NCI-H524 treated with DMSO at 0.1 percent for 48 hours (cell line): Measurements from ENCODE around the gene TBC1D12.
"Not testable (repeated sequence)": the region's sequence is repeated elsewhere in the genome, so short reads cannot be mapped to it uniquely, and the experiment has no call there.

Experiments
- DNase-seq: peaks from one replicate; lab custom pipeline; 2025; lab: John Stamatoyannopoulos, UW

Gene TBC1D12

DNA sequence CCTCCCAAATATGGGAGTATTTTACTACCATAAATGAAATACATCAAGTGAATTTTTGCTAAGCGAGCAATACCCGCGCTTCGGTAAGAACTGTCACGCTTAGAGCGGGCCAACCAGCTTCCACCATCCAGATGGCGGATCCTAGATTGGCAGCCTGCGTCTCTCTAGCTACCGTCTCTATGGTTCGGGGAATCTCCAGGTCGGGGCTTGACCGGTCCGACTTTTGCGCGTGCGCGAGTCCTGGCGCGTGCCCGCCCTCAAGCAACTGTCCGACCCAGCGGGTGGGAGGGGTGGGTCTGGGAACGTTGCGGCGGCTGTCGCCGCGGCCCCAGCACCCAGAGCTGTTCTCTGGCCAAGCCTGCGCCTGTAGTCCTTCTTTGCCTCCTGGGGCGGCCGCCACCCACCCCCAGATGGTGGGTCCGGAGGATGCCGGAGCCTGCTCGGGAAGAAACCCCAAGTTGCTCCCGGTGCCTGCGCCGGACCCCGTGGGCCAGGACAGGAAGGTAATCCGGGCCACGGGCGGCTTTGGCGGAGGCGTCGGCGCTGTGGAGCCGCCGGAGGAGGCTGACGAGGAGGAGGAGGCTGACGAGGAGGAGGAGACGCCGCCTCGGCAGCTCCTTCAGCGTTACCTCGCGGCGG, at the start of gene TBC1D12:
Gene TBC1D12, plus strand, starts transcription at position 338 of the 639 bp plus-strand sequence. Its CDS starts 73 bp downstream, at position 411.
- DNase-seq = peak; percentile 21

DNA sequence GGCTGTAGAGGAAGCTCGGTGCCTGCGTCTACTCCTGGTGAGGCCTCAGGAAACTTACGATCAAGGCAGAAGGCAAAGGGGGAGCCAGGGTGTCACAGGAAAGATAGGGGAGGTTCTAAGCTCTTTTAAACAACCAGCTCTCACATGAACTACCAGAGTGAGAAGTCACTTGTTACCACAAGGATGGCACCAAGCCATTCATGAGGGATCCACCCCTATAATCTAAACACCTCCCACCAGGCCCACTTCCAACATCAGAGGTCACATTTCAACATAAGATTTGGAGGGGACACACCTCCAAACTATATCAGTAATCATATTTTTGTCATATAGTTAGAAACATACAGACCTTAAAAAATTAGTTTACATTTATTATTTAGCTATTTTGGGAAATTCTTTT, 49.0 kb upstream of the TBC1D12 start:
- DNase-seq = no peak

DNA sequence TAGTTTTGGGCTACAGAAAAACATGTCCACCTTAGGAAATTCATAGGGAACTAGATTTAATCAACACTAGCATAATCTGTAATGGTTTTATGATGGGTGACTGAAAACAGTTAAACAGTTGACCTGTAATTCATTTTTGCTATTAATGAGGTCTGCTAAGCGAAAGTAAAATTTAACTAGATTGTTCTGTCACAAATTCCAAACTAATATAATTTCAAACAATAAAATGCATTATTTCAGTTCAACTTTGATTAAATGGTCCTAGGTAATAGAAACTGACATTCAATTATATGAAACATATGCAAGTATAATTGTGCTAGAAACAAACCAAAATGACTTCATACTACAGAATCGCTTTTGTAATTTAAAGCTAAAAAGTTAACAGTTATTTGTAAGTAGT, 46.5 kb upstream of the TBC1D12 start:
- DNase-seq = no peak

- DNase-seq = no peak
Observed at GRCh38 chr10:94357193-94357592, 45.1 kb upstream of the TBC1D12 start.

DNA sequence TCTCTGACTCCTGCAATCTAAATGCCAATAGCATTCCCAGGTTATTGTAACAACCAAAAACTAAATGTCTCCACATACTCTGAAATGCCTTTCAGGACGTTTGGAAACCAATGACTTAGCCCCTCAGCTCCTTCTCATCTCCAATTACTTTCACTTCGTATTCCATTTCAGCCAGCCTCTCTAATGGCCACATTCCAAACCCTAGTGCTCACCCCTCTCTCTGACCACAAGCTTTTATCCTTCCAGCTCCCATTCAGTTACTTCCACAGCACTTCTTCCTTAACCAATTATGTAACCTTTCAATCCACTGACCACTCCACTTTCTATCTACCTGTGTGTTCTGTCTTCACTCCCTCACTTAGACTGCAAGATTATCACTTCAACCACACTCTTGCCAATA, 43.9 kb upstream of the TBC1D12 start:
- no peak for DNase-seq

DNA sequence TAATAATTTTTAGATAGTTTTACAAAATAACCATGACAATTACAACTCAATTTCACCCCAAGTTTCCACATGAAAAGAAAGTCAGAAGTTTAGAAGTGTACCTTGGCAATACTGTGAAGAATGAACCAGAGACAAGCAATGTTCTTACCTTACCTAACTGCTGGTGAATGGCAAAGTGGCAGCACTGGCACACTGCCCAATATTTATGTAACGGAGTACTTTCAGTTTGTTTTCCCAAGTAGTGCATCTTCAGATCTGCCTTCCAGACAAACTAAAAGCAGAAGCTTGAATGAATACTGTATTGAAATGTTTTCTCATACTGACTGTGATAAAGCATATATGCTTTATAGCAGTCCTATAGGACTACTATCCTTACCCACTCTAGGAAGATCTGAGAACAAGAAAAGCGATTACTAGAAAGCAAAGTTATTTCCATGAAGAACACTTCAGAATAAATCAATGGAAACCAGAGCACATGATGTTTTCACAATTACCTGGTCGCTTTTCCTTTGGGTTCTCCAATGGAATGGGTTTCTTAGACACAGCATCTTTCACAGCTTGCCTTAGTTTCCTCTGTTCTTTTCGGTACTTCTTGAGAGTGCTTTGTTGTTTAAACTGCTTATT, 41.1 kb upstream of the TBC1D12 start:
- DNase-seq = no peak

DNA sequence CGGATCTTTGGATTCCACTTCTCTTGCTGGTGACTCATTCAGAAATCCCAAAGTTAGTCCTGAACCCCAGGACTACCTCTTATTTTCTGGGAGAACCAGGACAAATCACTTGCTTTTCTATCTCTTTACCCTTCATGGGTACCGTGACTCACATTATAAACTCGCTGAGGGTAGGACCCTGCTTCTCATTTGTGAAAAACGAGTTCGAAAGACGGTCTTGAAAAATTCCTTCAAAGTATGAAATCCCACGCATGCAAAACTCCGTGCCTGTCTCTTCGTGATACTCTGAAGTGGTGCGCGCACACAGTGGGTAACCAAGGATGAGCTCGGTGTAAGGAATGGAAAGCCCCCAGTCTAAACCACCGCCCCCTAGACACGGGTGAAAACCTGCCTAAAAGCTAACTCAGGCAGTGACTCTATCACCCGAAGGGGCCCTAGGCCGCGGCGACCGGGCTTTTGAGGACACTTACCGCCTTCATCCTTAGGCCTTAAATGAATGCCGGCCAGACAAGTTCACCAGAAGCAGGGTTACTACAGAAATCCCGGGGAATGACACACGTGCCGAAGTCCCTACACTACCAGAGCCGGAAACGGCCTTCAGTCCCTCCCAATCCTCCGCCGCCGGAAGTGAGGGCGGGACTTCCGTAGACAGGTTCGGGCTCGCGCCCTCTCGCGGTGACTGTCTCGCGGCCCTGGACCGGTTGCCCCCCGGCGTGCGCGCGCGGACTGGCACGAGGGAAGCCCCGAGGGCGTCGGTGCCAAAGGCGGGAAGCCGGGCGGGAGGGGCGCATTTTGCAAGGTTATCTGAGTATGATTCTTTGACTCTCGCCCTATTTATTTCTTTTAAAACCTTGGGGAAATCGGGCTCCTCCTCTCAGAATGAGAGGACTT, 39.7 kb upstream of the TBC1D12 start, which contains the start of gene NOC3L:
Gene NOC3L, minus strand, starts transcription at position 580 of the 891 bp plus-strand sequence. Its CDS starts 101 bp downstream, at position 479.
- peak; percentile 28 for DNase-seq

DNA sequence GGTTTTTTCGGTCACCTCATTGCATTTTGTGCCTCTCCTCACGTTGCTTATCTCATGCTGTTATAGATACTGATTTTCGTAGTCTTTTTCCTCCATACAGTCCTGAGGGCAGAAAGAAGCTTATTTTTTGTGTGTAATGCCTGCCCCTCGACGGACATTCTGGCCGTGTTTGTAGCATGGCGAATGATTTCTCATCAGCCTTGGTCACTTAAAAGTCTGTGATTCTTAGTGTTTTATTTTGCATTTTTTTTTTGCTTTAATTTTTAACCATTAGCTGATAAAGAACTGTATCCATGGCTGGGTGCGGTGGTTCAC, 39.1 kb upstream of the TBC1D12 start:
- DNase-seq = no peak

DNA sequence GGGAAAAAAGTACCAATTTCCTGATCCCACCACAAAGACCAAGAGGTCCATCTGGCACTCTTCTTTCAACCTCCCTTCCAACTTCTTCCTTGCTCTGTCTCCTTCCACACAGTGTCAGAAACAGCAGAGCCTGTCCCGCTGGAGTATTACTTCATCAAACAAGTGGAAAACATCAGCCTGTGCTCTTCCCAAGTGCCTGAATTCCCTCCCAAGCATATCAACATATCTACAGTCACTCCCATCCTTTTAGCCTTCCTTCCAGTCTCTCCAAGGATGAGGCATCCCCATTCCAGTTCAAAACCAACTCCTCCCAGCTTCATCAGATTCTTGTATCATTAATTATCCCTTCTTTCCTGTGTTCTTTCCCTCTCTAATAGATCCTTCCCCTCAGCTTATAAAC, 37.9 kb upstream of the TBC1D12 start:
- DNase-seq = no peak

DNA sequence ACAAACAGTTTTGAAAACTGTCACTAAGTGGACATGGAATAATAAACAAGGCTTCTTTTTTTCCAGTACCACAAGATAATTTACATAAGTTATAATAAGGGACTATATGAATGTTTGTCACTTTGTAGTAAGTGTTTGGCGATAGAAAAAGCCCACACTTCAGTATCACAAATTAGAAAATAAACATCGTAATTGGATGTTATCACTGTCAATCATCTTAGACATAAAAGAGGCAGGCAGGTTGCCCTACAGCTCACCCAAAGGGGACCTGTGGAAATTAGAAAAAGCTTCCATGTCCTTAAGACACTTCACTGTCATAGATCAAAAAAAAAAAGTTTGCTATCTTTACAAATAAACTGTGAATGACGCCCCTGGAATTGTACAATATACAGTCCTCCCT, 36.0 kb upstream of the TBC1D12 start:
- no peak for DNase-seq

GRCh38 chr10:94370501-94370900, 31.8 kb upstream of the TBC1D12 start:
- no peak for DNase-seq

DNA sequence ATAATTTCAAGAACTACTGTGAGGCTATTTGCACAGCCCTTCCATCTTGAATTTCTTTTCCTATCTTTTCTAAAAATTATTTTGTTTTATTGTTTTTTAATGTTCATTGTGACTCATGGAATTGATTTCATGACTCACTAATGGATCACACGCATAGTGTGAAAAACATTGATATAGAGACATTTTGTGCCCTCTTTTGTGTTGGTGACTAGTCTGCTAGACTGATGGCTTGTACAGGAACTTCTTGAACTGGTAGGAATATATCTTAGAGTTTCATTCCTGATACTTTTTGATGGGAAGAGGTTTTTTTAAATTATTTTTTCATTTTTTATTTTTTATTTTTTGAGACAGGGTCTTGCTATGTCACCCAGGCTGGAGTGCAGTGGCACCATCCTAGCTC, 27.0 kb upstream of the TBC1D12 start:
- DNase-seq = no peak

GRCh38 chr10:94376865-94377264, 25.5 kb upstream of the TBC1D12 start:
- no peak for DNase-seq

DNA sequence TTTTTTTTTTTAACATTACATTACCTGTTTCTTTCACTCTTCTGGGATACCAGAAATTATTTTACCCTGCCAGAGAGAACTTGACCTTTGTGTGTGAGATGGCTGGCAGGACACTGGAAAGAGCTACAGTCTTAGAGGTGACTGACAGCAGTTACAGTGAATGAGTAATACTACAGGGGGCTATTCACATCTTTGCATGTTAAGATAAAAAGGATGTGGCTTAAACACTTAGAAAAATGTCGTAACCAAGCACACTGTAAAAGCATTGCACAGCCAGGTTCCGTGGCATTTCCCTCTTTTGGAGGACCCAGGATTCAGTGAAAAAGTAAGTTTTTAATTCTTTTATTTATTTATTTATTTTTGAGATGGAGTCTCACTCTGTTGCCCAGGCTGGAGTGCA, 18.8 kb upstream of the TBC1D12 start:
- no peak for DNase-seq

GRCh38 chr10:94385733-94386132, 16.6 kb upstream of the TBC1D12 start:
- DNase-seq = not testable (repeated sequence)

GRCh38 chr10:94392117-94392516, 10.2 kb upstream of the TBC1D12 start:
- not testable (repeated sequence) for DNase-seq

- no peak for DNase-seq
Observed at GRCh38 chr10:94397549-94398370, 4.6 kb upstream of the TBC1D12 start.

GRCh38 chr10:94398762-94399161, 3.6 kb upstream of the TBC1D12 start:
- no peak for DNase-seq

- no peak for DNase-seq
Observed at GRCh38 chr10:94402843-94403379, 570 bp downstream of the TBC1D12 start.

- DNase-seq = no peak
Observed at GRCh38 chr10:94403380-94404213, 1.3 kb downstream of the TBC1D12 start.

DNA sequence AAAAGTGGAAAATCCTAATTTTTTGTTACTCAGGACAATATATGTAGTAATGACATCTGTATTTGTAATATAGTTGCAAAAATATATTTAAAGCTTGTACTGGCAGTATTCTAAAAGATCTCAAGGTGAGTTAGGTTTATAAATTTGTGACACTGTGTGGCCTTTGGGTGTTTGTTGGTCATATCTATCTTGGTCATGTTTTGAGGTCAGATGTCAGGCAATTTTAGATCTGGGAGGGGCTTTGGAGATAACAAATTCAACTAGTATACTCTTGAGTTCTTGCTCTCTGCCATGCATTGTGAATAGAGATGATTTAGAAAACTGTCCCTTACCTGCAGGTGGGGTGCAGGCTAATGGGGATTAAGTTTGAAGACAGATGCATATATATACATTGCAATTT, 3.1 kb downstream of the TBC1D12 start:
- no peak for DNase-seq
